OCI-LY1 (cell line): ENCODE data around the gene MED13.

Experiments
- EZH2 ChIP-seq: fragments of 200-600 bp; sonication (generic), shearing (Covaris generic); IDR thresholded peaks from 2 replicates; pipeline ENCODE4 v1.8.0; 2017; ENCODE audit warnings: borderline replicate concordance, mixed run types, mild to moderate bottlenecking, antibody characterized with exemption, low read length, moderate library complexity, mixed read lengths
- TF ChIP-seq, protein P1 (sequence below): fragments of 200-600 bp; sonication (generic), shearing (Covaris generic); IDR thresholded peaks from 2 replicates; pipeline ENCODE4 v1.5.1; 2017; ENCODE audit warnings: mild to moderate bottlenecking, antibody characterized with exemption, low read length, moderate library complexity, mixed read lengths

DNA sequence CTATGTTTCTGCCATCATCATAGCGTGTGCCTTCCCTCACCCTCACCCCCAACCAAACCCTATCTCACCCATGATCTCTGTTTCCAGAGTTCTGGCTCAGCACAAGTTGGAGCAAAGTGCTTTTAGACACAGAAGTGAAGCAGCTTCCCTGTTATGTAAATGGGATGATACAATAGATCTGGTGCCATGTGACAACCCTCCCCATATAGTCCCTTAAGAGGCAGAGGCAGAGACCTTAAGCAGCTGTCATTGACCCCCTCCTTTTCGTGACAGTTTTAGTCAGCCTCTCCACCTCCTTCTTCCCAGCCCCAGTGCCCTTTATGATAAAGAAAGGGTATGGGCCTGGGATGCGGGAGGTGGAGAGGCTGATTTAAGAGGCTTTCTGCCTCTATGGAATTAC, 40.3 kb upstream of the MED13 start:
- TF ChIP-seq, protein P1, sequence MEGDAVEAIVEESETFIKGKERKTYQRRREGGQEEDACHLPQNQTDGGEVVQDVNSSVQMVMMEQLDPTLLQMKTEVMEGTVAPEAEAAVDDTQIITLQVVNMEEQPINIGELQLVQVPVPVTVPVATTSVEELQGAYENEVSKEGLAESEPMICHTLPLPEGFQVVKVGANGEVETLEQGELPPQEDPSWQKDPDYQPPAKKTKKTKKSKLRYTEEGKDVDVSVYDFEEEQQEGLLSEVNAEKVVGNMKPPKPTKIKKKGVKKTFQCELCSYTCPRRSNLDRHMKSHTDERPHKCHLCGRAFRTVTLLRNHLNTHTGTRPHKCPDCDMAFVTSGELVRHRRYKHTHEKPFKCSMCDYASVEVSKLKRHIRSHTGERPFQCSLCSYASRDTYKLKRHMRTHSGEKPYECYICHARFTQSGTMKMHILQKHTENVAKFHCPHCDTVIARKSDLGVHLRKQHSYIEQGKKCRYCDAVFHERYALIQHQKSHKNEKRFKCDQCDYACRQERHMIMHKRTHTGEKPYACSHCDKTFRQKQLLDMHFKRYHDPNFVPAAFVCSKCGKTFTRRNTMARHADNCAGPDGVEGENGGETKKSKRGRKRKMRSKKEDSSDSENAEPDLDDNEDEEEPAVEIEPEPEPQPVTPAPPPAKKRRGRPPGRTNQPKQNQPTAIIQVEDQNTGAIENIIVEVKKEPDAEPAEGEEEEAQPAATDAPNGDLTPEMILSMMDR = no peak
- TF ChIP-seq EZH2 = no peak
